WTC11 (cell line): Measurements from ENCODE around the gene REM1. TPM values are rescaled to one million over a fixed set of nuclear protein-coding genes. Genes with fewer than 3 reads are reported as not detected.

ENCODE experiments used
- ATAC-seq: fragments of 200-7000 bp; cut with Tn5 transposase; 2 replicates; pipeline ENCODE4 v1.10.0; 2021; ENCODE audit warnings: mild to moderate bottlenecking, moderate library complexity
- CTCF ChIA-PET: fragments of 300-600 bp; sonication (Branson Sonifier 250); formaldehyde crosslinking; loops from one replicate; lab custom pipeline; 2021; ENCODE audit warnings: antibody characterized with exemption; lab: Charles Lee
- POLR2A ChIA-PET: fragments of 350-600 bp; sonication (Branson Sonifier 250); formaldehyde crosslinking; loops from one replicate; lab custom pipeline; 2021; ENCODE audit warnings: antibody characterized with exemption; lab: Charles Lee
- DNase-seq: peaks from one replicate; pipeline ENCODE4 v3.0.0; 2021; ENCODE audit warnings: low spot score
- H3K27ac Mint-ChIP-seq: 2 replicates; pipeline ENCODE4 v1.8.0; 2021; ENCODE audit warnings: mixed read lengths
- H3K27me3 Mint-ChIP-seq: 2 replicates; pipeline ENCODE4 v1.8.0; 2021; ENCODE audit warnings: low read depth, mild to moderate bottlenecking, moderate library complexity, mixed read lengths
- H3K36me3 Mint-ChIP-seq: 2 replicates; pipeline ENCODE4 v1.8.0; 2021; ENCODE audit warnings: mixed read lengths
- H3K4me1 Mint-ChIP-seq: 2 replicates; pipeline ENCODE4 v1.8.0; 2022; ENCODE audit warnings: mixed read lengths
- H3K4me3 Mint-ChIP-seq: 2 replicates; pipeline ENCODE4 v1.8.0; 2021; ENCODE audit warnings: mild to moderate bottlenecking, moderate library complexity, mixed read lengths
- H3K9me3 Mint-ChIP-seq: 2 replicates; pipeline ENCODE4 v1.8.0; 2021; ENCODE audit warnings: mixed read lengths
- AR ChIP-seq: fragments of 250-450 bp; sonication (Bioruptor Pico); IDR thresholded peaks from 2 replicates; pipeline ENCODE4 v1.9.0; 2021; ENCODE audit warnings: mild to moderate bottlenecking
- E2F5 ChIP-seq: sonication (generic); formaldehyde crosslinking; IDR thresholded peaks from 2 replicates; pipeline ENCODE4 v1.8.1; 2022; ENCODE audit warnings: mild to moderate bottlenecking, moderate library complexity, missing genetic modification reagents
- ELF4 ChIP-seq: sonication (generic); formaldehyde crosslinking; IDR thresholded peaks from 2 replicates; pipeline ENCODE4 v1.8.1; 2022; ENCODE audit warnings: low read depth, mild to moderate bottlenecking, moderate library complexity, missing genetic modification reagents
- EMX1 ChIP-seq: fragments of 250-450 bp; sonication (Bioruptor Pico); IDR thresholded peaks from 2 replicates; pipeline ENCODE4 v1.8.0; 2021; ENCODE audit warnings: mild to moderate bottlenecking
- FOXK1 ChIP-seq: sonication (generic); formaldehyde crosslinking; IDR thresholded peaks from 2 replicates; pipeline ENCODE4 v1.8.0; 2022; ENCODE audit warnings: mild to moderate bottlenecking, moderate library complexity, missing genetic modification reagents
- GABPB1 ChIP-seq: sonication (generic); formaldehyde crosslinking; IDR thresholded peaks from 2 replicates; pipeline ENCODE4 v1.8.1; 2023; ENCODE audit warnings: mild to moderate bottlenecking, missing genetic modification reagents
- GRHL2 ChIP-seq: fragments of 250-450 bp; sonication (Bioruptor Pico); IDR thresholded peaks from 2 replicates; pipeline ENCODE4 v1.8.0; 2022; ENCODE audit warnings: mild to moderate bottlenecking, moderate library complexity; ENCODE audit not compliant: insufficient replicate concordance, severe bottlenecking
- JUN ChIP-seq: sonication (generic); formaldehyde crosslinking; IDR thresholded peaks from 2 replicates; pipeline ENCODE4 v1.8.0; 2023; ENCODE audit warnings: mild to moderate bottlenecking, missing genetic modification reagents
- NR1H2 ChIP-seq: sonication (generic); formaldehyde crosslinking; IDR thresholded peaks from 2 replicates; pipeline ENCODE4 v1.9.0; 2021; ENCODE audit warnings: mild to moderate bottlenecking, moderate library complexity, missing genetic modification reagents
- PREB ChIP-seq: sonication (generic); formaldehyde crosslinking; IDR thresholded peaks from 2 replicates; pipeline ENCODE4 v1.8.1; 2022; ENCODE audit warnings: mild to moderate bottlenecking, missing genetic modification reagents, moderate library complexity, borderline replicate concordance
- SMAD4 ChIP-seq: sonication (generic); formaldehyde crosslinking; IDR thresholded peaks from 2 replicates; pipeline ENCODE4 v1.8.0; 2022; ENCODE audit warnings: mild to moderate bottlenecking, missing genetic modification reagents
- ZBTB21 ChIP-seq: sonication (generic); formaldehyde crosslinking; IDR thresholded peaks from 2 replicates; pipeline ENCODE4 v1.8.1; 2023; ENCODE audit warnings: mild to moderate bottlenecking, missing genetic modification reagents, borderline replicate concordance
- ZNF281 ChIP-seq: sonication (generic); formaldehyde crosslinking; IDR thresholded peaks from 2 replicates; pipeline ENCODE4 v1.8.0; 2023; ENCODE audit warnings: mild to moderate bottlenecking, missing genetic modification reagents
- ZNF396 ChIP-seq: fragments of 250-450 bp; sonication (Bioruptor Pico); IDR thresholded peaks from 2 replicates; pipeline ENCODE4 v1.8.0; 2021; ENCODE audit warnings: mild to moderate bottlenecking, moderate library complexity, borderline replicate concordance
- total RNA-seq: library from RNA; stranded (reverse); gene quantifications from 3 replicates; pipeline ENCODE4 v1.2.3, GENCODE V29; 2021

REM1 gene
- total RNA-seq, 1 experiment from 2014 or later = not detected

GRCh38 chr20:31485450-31486339, 10.6 kb downstream of the REM1 start (continued):
- no peak for TF ChIP-seq ZNF281 (CRISPR knock-in tag)
- no peak for TF ChIP-seq ELF4 (CRISPR knock-in tag)
- no peak for TF ChIP-seq NR1H2 (CRISPR knock-in tag)
- no peak for TF ChIP-seq E2F5 (CRISPR knock-in tag)
- no peak for TF ChIP-seq GABPB1 (CRISPR knock-in tag)
- no peak for TF ChIP-seq JUN (CRISPR knock-in tag)
- TF ChIP-seq FOXK1 (CRISPR knock-in tag) = no peak
- no peak for TF ChIP-seq AR (CRISPR knock-in tag)
- TF ChIP-seq, all 79 proteins: peak for 0

- POLR2A ChIA-PET = no interaction called here
- H3K36me3 Mint-ChIP-seq = peaks cover 13% of the 10 kb centered on the region
- CTCF ChIA-PET = interaction anchor here (0.5 to 1.5 kb wide), 3 partner anchors 16 to 69 kb away, joined by 3 to 7 read pairs (median 4); no protein-coding TSS in a partner anchor
- no peak for TF ChIP-seq GRHL2 (CRISPR knock-in tag)
- TF ChIP-seq SMAD4 (CRISPR knock-in tag) = no peak
- TF ChIP-seq ZBTB21 = no peak
- no peak for TF ChIP-seq EMX1
- no peak for TF ChIP-seq ZNF396 (CRISPR knock-in tag)
- no peak for TF ChIP-seq E2F5 (CRISPR knock-in tag)
- TF ChIP-seq PREB (CRISPR knock-in tag) = no peak
- peaks cover 41% of the 10 kb centered on the region for H3K9me3 Mint-ChIP-seq
- no peaks in the 10 kb centered on the region for H3K4me1 Mint-ChIP-seq
- H3K27ac Mint-ChIP-seq = no peak overlapping the region
- no peak overlapping the region for H3K4me3 Mint-ChIP-seq
- DNase-seq = no peak
- peaks cover 46% of the 10 kb centered on the region for H3K27me3 Mint-ChIP-seq
- no peak for ATAC-seq
Measured at GRCh38 chr20:31488115-31488514, 13.0 kb downstream of the REM1 start.
